GM18868 (cell line): ENCODE measurements around the gene ATP5PB.

ENCODE experiments used
- ATAC-seq: cut with Tn5 transposase; IDR thresholded peaks from one replicate; pipeline ENCODE4 v1.9.1; 2021; ENCODE audit warnings: mild to moderate bottlenecking, moderate library complexity; ENCODE audit not compliant: unreplicated experiment

Gene ATP5PB

GRCh38 chr1:111446967-111447892 is 2.0 kb upstream of the ATP5PB start:
- ATAC-seq: no peak

GRCh38 chr1:111448482-111448917 is 764 bp upstream of the ATP5PB start:
- peak; percentile 22 for ATAC-seq

- no peak for ATAC-seq
Measured at GRCh38 chr1:111449703-111450017, 396 bp downstream of the ATP5PB start.

GRCh38 chr1:111450185-111450584 is 921 bp downstream of the ATP5PB start:
- no peak for ATAC-seq

- no peak for ATAC-seq
Measured at GRCh38 chr1:111452581-111452980, 3.3 kb downstream of the ATP5PB start.

GRCh38 chr1:111453706-111454105 is 4.4 kb downstream of the ATP5PB start:
- no peak for ATAC-seq

GRCh38 chr1:111454859-111455641 is 5.8 kb downstream of the ATP5PB start:
- ATAC-seq: peak; percentile 68

- no peak for ATAC-seq
Measured at GRCh38 chr1:111455642-111456031, 6.4 kb downstream of the ATP5PB start.

- ATAC-seq: no peak
Measured at GRCh38 chr1:111461765-111462164, 12.5 kb downstream of the ATP5PB start.

- no peak for ATAC-seq
Measured at GRCh38 chr1:111462370-111463028, 13.2 kb downstream of the ATP5PB start.

- no peak for ATAC-seq
Measured at GRCh38 chr1:111463029-111463683, 13.9 kb downstream of the ATP5PB start.

- no peak for ATAC-seq
Measured at GRCh38 chr1:111465754-111466153, 16.5 kb downstream of the ATP5PB start.

- no peak for ATAC-seq
Measured at GRCh38 chr1:111466480-111466879, 17.2 kb downstream of the ATP5PB start.

GRCh38 chr1:111467865-111468716 is 18.8 kb downstream of the ATP5PB start:
- ATAC-seq: no peak

GRCh38 chr1:111468717-111469100 is 19.4 kb downstream of the ATP5PB start:
- no peak for ATAC-seq

GRCh38 chr1:111469539-111469938 is 20.3 kb downstream of the ATP5PB start:
- ATAC-seq: no peak

- ATAC-seq: no peak
Measured at GRCh38 chr1:111470596-111470995, 21.3 kb downstream of the ATP5PB start.

- ATAC-seq: peak; percentile 64
Measured at GRCh38 chr1:111471012-111471411, 21.7 kb downstream of the ATP5PB start.

- no peak for ATAC-seq
Measured at GRCh38 chr1:111471538-111471937, 22.3 kb downstream of the ATP5PB start.

- no peak for ATAC-seq
Measured at GRCh38 chr1:111474106-111474505, 24.8 kb downstream of the ATP5PB start.
